ENCODE data around the gene STARD3.
"Not testable (repeated sequence)": the region's sequence is repeated elsewhere in the genome, so short reads cannot be mapped to it uniquely, and the experiment has no call there.

The STARD3 gene

GRCh38 chr17:39694593-39694992 lies 57.6 kb downstream of the STARD3 start:
- no peak for FAIRE-seq
- no peak for DNase-seq (ENCODE audit: insufficient read length, low spot score)
- TF ChIP-seq POLR2A (IDR thresholded peaks at IDR 0.05; ENCODE audit: low read depth, low read length) (no peak), SPI1 (IDR thresholded peaks at IDR 0.05; ENCODE audit: low read depth, low read length) (no peak), TAF1 (IDR thresholded peaks at IDR 0.05; ENCODE audit: low read depth, low read length) (no peak), POLR2AphosphoS5 (IDR thresholded peaks at IDR 0.05; ENCODE audit: low read depth, low read length) (no peak), PAX5 (IDR thresholded peaks at IDR 0.05; ENCODE audit: insufficient read depth, low read length, severe bottlenecking) (no peak), POU2F2 (IDR thresholded peaks at IDR 0.05; ENCODE audit: low read depth, low read length) (no peak)

DNA sequence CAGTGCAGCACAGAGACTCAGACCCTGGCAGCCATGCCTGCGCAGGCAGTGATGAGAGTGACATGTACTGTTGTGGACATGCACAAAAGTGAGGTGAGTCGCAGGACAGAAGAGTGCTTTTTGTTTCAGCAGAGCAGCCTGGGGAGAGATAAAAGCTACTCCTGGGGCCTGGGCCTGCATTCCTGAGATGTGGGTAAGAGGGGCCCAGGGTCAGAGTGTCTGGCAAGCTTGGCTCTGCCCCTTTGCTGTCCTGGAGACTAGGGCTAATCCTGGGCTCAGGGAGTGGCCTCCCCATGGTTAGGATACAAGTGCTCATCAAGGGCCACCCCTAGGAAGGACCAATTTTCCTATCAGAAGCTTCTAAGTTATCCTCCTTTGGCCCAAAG lies 58.1 kb downstream of the STARD3 start:
- FAIRE-seq (no peak), DNase-seq (ENCODE audit: insufficient read length, low spot score) (no peak)
- no peak for TF ChIP-seq POLR2A (IDR thresholded peaks at IDR 0.05; ENCODE audit: low read depth, low read length)
- TF ChIP-seq POU2F2 (IDR thresholded peaks at IDR 0.05; ENCODE audit: low read depth, low read length), result no peak
- TF ChIP-seq TAF1 (IDR thresholded peaks at IDR 0.05; ENCODE audit: low read depth, low read length), result no peak
- TF ChIP-seq SPI1 (IDR thresholded peaks at IDR 0.05; ENCODE audit: low read depth, low read length), result no peak

DNA sequence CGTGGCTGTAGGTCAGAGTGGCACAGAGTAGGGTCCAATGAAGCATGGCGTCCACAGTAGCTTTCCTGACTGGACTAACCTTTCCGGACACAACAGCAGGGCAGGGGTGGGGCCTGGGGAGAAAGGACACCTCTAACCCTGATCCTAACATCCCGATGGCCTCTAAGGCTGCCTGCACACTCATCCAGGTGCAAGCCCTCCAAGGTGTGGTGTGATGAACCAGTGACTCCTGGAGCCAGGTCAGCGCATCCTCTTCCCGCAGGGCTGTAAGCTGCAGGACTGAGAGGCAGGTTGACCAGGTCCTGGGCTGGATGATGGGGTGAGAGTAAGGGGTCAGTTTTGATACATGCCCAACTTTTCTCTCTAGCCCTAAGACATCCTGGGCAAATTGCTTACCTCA lies 59.8 kb downstream of the STARD3 start:
- TF ChIP-seq TAF1 (IDR thresholded peaks at IDR 0.05; ENCODE audit: low read depth, low read length) (no peak), SPI1 (IDR thresholded peaks at IDR 0.05; ENCODE audit: low read depth, low read length) (no peak), POU2F2 (IDR thresholded peaks at IDR 0.05; ENCODE audit: low read depth, low read length) (no peak), POLR2AphosphoS5 (IDR thresholded peaks at IDR 0.05; ENCODE audit: low read depth, low read length) (no peak)
- FAIRE-seq (no peak), DNase-seq (ENCODE audit: insufficient read length, low spot score) (no peak)

- FAIRE-seq (no peak), DNase-seq (ENCODE audit: insufficient read length, low spot score) (no peak)
- TF ChIP-seq PAX5 (IDR thresholded peaks at IDR 0.05; ENCODE audit: insufficient read depth, low read length, severe bottlenecking), result no peak
- TF ChIP-seq TAF1 (IDR thresholded peaks at IDR 0.05; ENCODE audit: low read depth, low read length), result no peak
- no peak for TF ChIP-seq POLR2AphosphoS5 (IDR thresholded peaks at IDR 0.05; ENCODE audit: low read depth, low read length)
- TF ChIP-seq POU2F2 (IDR thresholded peaks at IDR 0.05; ENCODE audit: low read depth, low read length), result no peak
- no peak for TF ChIP-seq SPI1 (IDR thresholded peaks at IDR 0.05; ENCODE audit: low read depth, low read length)
- TF ChIP-seq POLR2A (IDR thresholded peaks at IDR 0.05; ENCODE audit: low read depth, low read length), result no peak
These were observed 61.0 kb downstream of the STARD3 start for GRCh38 chr17:39697961-39698360.

GRCh38 chr17:39699157-39699817 lies 62.3 kb downstream of the STARD3 start:
- FAIRE-seq; DNase-seq (ENCODE audit: insufficient read length, low spot score): not testable (repeated sequence)

DNA sequence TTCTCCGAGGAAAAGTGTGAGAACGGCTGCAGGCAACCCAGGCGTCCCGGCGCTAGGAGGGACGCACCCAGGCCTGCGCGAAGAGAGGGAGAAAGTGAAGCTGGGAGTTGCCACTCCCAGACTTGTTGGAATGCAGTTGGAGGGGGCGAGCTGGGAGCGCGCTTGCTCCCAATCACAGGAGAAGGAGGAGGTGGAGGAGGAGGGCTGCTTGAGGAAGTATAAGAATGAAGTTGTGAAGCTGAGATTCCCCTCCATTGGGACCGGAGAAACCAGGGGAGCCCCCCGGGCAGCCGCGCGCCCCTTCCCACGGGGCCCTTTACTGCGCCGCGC lies 62.8 kb downstream of the STARD3 start, which contains the start of gene ERBB2:
Gene ERBB2 (plus strand): TSS at position 247 of the 330 bp plus-strand sequence. CDS start 175 bp downstream, outside the sequence.
- no peak for DNase-seq (ENCODE audit: insufficient read length, low spot score)
- FAIRE-seq, result no peak
- TF ChIP-seq SPI1 (IDR thresholded peaks at IDR 0.05; ENCODE audit: low read depth, low read length), result no peak
- TF ChIP-seq POLR2AphosphoS5 (IDR thresholded peaks at IDR 0.05; ENCODE audit: low read depth, low read length), result no peak
- no peak for TF ChIP-seq PAX5 (IDR thresholded peaks at IDR 0.05; ENCODE audit: insufficient read depth, low read length, severe bottlenecking)
- no peak for TF ChIP-seq TAF1 (IDR thresholded peaks at IDR 0.05; ENCODE audit: low read depth, low read length)
- no peak for TF ChIP-seq POLR2A (IDR thresholded peaks at IDR 0.05; ENCODE audit: low read depth, low read length)
- TF ChIP-seq POU2F2 (IDR thresholded peaks at IDR 0.05; ENCODE audit: low read depth, low read length), result no peak

DNA sequence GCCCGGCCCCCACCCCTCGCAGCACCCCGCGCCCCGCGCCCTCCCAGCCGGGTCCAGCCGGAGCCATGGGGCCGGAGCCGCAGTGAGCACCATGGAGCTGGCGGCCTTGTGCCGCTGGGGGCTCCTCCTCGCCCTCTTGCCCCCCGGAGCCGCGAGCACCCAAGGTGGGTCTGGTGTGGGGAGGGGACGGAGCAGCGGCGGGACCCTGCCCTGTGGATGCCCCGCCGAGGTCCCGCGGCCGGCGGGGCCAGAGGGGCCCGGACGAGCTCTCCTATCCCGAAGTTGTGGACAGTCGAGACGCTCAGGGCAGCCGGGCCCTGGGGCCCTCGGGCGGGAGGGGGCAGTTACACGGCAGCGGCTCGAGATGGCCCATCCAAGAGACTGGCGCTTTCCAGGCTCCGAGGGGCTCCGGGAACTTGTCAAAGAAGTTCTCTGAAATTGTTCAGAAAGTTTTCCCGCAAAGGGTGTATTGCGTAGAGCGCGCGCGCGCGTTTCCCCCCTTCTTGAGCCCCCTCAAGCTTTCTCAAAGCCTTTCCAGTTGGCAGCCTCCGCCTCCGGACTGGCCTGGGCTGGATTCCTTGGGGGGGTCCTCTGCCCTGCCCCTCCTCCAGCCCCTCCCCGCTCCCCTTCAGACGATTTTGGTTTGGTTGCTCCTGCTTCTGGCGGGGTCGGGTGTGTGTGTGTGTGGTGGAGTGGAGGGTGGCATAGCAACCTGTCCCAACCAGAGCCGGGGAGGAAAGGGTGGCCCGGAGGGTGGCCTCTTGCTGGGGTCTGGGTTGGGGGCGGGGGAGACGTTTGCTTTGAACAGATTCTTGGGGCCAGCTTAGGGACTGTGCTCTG lies 63.4 kb downstream of the STARD3 start:
- TF ChIP-seq POU2F2 (IDR thresholded peaks at IDR 0.05; ENCODE audit: low read depth, low read length) (no peak), SPI1 (IDR thresholded peaks at IDR 0.05; ENCODE audit: low read depth, low read length) (no peak), TAF1 (IDR thresholded peaks at IDR 0.05; ENCODE audit: low read depth, low read length) (no peak), POLR2AphosphoS5 (IDR thresholded peaks at IDR 0.05; ENCODE audit: low read depth, low read length) (no peak), POLR2A (IDR thresholded peaks at IDR 0.05; ENCODE audit: low read depth, low read length) (no peak), PAX5 (IDR thresholded peaks at IDR 0.05; ENCODE audit: insufficient read depth, low read length, severe bottlenecking) (no peak)
- no peak for DNase-seq (ENCODE audit: insufficient read length, low spot score)
- no peak for FAIRE-seq

GRCh38 chr17:39701012-39701783 lies 64.3 kb downstream of the STARD3 start:
- FAIRE-seq (no peak), DNase-seq (ENCODE audit: insufficient read length, low spot score) (no peak)
- no peak for TF ChIP-seq TAF1 (IDR thresholded peaks at IDR 0.05; ENCODE audit: low read depth, low read length)
- no peak for TF ChIP-seq POU2F2 (IDR thresholded peaks at IDR 0.05; ENCODE audit: low read depth, low read length)
- no peak for TF ChIP-seq POLR2AphosphoS5 (IDR thresholded peaks at IDR 0.05; ENCODE audit: low read depth, low read length)
- no peak for TF ChIP-seq POLR2A (IDR thresholded peaks at IDR 0.05; ENCODE audit: low read depth, low read length)
- no peak for TF ChIP-seq SPI1 (IDR thresholded peaks at IDR 0.05; ENCODE audit: low read depth, low read length)
- TF ChIP-seq PAX5 (IDR thresholded peaks at IDR 0.05; ENCODE audit: insufficient read depth, low read length, severe bottlenecking), result no peak

- TF ChIP-seq POLR2A (IDR thresholded peaks at IDR 0.05; ENCODE audit: low read depth, low read length) (no peak), POLR2AphosphoS5 (IDR thresholded peaks at IDR 0.05; ENCODE audit: low read depth, low read length) (no peak), TAF1 (IDR thresholded peaks at IDR 0.05; ENCODE audit: low read depth, low read length) (no peak), POU2F2 (IDR thresholded peaks at IDR 0.05; ENCODE audit: low read depth, low read length) (no peak), SPI1 (IDR thresholded peaks at IDR 0.05; ENCODE audit: low read depth, low read length) (no peak)
- FAIRE-seq (no peak), DNase-seq (ENCODE audit: insufficient read length, low spot score) (no peak)
These were observed 65.0 kb downstream of the STARD3 start for GRCh38 chr17:39701784-39702422.
